ENCODE measurements around the gene ARL13B.
"Not testable (repeated sequence)": the region's sequence is repeated elsewhere in the genome, so short reads cannot be mapped to it uniquely, and the experiment has no call there.

Gene ARL13B

DNA sequence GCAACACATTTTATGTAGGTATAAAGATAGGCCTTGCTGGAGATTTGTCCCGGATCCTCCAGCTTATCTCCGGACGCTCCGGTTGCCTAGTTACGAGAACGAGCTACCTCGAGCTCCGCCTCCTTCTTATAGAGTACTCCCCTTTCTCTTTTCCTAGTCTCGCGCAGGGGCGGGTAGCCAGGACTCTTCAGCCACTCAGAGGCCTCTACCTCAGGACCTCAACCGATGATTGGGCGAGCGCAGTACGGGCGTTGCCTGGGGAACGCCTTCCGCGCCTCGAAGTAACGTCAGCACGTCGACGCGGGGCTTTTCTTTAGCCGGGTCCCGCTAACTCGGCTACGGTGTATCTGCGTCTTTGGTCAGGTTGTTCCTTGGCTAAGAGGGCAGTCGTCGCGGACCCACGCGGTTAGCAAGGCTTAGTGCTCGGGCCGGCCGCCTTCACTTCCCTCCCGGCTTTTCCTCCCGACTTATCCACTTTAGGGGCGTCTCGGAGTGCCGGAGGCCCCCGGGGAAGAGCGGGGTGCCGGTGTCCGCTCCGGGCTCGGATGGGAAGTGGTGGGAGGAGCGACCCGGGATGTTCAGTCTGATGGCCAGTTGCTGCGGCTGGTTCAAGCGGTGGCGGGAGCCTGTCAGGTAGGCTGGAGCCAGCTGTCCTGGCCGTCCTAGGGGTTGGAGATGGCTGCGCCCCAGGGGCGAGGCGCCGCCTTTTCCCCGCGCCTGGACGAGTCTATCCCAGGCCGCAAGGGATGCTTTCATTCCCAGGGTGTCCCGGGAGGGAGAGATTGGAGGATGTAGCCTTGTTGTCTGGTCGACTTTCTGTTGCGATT is at the start of gene ARL13B:
TSS of gene ARL13B (plus strand) at position 306 of the 827 bp plus-strand sequence. CDS start at position 575, 269 bp downstream.
- DNase-seq = peak; percentile 96

GRCh38 chr3:93931597-93932229 is 48.2 kb upstream of the ARL13B start:
- DNase-seq = no peak

- no peak for DNase-seq
These were observed 45.4 kb upstream of the ARL13B start for GRCh38 chr3:93934366-93935046.

DNA sequence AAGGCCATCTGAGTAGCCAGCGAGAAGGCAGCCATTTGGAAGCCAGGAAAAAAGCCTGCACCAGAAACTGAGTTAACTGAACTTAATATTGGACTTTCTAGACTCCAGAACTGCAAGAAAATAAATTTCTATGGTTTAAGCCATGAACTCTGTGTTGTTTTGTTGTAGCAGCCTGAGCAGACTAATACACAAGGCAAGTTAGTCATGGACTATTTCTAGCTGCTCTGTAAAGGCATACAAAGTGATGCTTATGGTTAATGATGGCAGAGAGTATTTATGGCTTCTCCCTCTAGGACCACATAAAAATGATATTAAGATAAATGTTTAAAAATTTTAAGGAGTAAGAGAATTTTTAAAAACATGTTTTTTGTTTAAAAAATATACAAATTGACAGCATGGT is 43.4 kb upstream of the ARL13B start:
- no peak for DNase-seq

DNA sequence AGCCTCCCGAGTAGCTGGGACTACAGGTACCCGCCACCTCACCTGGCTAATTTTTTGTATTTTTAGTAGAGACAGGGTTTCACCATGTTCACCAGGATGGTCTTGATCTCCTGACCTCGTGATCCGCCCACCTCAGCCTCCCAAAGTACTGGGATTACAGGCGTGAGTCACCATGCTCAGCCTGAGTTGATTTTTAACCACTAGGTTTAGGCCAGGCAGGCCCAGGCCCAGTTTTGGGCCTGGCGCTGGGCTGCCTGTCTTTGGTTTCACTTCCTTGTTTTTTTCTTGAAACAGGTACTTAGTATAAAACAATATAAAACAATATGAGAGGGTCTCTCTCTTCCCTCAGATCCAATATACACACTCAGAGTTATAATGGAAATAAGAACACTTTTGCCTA is 42.5 kb upstream of the ARL13B start:
- not testable (repeated sequence) for DNase-seq

DNA sequence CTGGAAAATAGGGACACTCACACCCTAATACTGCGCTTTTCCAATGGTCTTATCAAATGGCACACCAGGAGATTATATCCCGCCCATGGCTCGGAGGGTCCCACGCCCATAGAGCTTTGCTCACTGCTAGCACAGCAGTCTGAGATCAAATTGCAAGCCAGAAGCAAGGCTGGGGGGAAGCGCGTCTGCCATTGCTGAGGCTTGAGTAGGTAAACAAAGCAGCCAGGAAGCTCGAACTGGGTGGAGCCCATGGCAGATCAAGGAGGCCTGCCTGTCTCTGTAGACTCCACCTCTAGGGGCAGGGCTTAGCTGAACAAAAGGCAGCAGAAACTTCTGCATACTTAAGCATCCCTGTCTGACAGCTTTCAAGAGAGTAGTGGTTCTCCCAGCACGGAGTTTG is 30.0 kb upstream of the ARL13B start:
- DNase-seq = not testable (repeated sequence)

DNA sequence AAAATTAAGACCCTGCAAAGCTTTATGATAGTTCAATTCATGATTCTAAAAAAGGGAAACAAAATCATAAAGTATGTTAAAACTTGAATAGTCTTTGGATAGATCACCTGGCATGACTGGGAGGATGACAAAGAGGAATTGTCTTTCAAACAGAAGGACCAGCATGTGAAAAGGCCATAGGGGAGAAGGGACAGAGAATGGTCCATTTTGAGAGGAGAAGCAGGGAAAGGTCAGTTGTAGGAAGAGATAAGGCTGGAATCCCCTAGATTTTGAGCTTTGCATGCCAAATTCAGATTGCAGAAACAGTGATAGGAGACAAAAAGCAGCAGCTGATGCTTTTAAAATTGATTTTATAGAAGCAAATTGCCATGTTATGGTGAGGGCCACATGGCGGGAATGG is 18.9 kb upstream of the ARL13B start:
- no peak for DNase-seq

GRCh38 chr3:93961489-93961888 is 18.5 kb upstream of the ARL13B start:
- DNase-seq = no peak

DNA sequence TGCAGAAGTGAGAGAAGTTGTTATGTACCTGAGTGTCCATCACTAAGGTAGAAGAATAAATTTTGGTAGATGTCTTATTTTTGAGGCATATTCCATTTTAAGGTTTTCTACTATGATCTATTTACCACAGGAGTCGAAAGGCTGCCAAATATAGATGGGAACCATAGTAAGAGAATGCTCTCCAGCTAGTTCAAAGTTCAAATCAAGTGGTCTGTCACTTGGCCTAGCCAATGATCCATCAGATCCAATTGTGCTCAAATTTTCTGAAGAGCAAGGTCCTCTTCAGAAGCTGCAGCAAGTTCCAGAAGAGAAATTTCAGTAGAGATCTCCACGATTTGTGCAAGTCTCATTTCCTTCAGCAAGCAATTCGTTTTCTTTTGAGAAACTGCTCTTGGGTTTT is 17.2 kb upstream of the ARL13B start:
- DNase-seq = no peak

DNA sequence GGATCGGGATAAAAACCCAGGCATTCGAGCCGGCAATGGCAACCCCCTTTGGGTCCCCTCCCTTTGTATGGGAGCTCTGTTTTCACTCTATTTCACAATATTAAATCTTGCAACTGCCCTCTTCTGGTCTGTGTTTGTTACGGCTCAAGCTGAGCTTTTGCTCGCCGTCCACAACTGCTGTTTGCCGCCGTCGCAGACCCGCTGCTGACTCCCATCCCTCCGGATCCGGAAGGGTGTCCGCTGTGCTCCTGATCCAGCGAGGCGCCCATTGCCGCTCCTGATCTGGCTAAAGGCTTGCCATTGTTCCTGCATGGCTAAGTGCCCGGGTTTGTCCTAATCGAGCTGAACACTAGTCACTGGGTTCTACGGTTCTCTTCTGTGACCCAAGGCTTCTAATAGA is 14.8 kb upstream of the ARL13B start:
- not testable (repeated sequence) for DNase-seq

GRCh38 chr3:93969443-93969842 is 10.5 kb upstream of the ARL13B start:
- DNase-seq = no peak

GRCh38 chr3:93969997-93970396 is 10.0 kb upstream of the ARL13B start:
- DNase-seq = no peak

GRCh38 chr3:93973131-93974126 is 6.5 kb upstream of the ARL13B start, which contains the start of gene PROS1:
Gene PROS1, minus strand, starts transcription at chr3:93973896. Its CDS starts 147 bp downstream, at chr3:93973749.
- DNase-seq = peak; percentile 46

DNA sequence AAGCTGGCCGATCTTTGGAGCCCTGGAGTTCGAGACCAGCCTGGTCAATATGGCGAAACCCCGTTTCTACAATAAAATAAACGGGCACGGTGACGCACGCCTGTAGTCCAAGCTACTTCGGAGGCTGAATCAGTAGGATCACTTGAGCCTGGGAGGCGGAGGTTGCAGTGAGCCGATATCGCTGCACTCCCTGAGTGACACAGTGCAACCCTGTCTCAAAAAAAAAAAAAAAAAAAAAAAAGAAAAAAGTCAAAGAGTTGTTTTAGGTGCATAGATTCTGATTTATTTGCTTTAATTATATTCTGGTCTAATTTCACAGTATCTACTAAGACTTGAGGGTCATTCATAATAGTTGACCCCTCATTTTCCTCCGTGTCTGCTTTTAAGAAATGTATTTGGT is 1.7 kb downstream of the ARL13B start:
- DNase-seq = no peak

DNA sequence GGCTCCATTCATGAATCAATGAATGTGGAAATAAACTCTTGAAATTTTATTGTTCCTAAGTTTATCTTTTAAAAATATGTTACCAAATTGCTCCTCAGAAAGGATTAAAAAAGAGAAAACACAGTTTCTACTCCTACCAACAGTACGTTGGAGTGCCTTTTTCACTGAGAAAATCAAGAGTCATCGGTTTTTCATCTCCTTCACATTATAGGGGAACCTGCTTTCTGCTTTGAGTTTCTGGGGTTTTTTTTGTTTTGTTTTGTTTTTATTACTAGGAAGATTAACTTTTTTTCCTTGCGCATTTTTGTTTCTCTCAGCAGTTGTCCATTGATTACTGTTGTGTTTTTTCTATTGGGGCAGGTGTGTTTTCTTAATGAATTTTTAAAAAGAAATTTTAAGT is 3.5 kb downstream of the ARL13B start:
- DNase-seq = no peak

GRCh38 chr3:93984618-93985017 is 4.7 kb downstream of the ARL13B start:
- DNase-seq = no peak

- DNase-seq = no peak
These were observed 8.3 kb downstream of the ARL13B start for GRCh38 chr3:93988283-93988682.

DNA sequence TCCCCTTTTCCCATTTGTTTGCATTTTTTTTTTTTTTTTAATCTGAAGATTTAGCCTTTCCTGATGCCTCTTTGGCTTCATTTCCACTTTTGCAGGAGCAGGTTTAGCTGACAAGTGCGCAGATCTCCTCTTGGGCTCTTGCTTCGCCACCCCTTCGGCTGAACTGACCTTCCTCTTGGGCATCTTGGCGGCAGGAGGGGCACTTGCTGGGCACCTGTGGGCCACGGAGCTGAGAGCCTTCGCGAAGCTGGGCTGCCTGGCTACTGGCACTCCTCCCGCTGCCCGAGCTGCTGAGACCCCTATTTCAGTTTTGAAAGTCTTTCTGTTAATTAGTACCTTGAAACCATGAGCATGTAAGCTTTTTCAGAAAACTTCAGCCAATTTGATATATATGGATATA is 8.8 kb downstream of the ARL13B start:
- DNase-seq = no peak

GRCh38 chr3:93989241-93989640 is 9.3 kb downstream of the ARL13B start:
- no peak for DNase-seq

DNA sequence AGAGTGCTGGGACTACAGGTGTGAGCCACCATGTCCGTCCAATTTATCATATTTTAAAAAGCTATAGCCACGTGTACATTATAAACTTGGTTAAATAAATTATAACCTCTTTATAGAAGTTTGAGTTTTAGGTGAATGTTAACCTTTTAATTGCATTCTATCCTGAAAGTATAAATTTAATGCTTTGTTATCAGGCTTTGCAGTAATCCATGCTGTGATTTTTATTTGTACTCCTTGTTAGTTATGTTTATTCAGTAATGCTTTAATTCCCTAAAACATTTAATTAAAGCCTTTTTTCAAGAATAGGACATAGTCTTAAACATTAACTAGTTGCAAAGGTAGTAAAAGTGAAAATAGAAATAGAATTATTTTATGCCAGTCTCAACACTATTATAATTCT is 11.7 kb downstream of the ARL13B start:
- no peak for DNase-seq

DNA sequence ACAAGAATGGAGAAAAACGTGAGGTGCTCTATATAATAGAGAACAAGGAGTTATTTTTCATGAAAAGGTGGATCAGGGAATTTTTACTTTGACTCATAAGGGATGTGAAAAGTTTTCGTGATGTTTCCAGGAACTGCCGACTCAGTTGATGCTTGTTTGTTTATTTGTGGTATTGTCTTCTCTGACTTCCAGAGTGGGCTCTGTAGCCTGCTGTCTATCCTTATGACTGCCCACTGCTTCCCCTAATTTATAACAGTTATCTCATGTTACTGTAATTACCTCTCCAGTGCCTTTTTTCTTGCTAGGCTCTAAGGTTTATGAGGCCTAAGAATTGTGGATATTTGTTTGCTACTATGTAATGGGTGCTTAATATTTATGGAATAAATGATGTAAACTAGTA is 12.3 kb downstream of the ARL13B start:
- DNase-seq = no peak

DNA sequence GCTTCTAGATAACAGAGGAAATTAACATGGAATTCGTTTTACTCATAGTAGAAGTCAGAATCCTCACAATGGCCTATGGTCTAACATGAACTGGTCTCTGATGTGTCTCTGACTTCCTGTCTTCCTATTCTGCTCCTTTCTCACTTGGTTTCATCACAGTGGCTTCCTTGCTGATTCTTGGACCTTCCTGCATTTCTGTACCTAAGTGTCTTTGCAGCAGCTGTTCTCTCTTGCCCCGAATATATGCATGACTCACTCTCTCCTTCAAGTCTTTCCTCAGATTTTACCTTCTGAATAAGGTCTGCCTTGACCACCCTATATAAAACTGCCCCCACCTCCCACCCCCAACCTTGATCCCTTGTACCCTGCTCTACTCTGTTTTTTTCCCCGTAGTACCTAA is 14.1 kb downstream of the ARL13B start:
- no peak for DNase-seq

DNA sequence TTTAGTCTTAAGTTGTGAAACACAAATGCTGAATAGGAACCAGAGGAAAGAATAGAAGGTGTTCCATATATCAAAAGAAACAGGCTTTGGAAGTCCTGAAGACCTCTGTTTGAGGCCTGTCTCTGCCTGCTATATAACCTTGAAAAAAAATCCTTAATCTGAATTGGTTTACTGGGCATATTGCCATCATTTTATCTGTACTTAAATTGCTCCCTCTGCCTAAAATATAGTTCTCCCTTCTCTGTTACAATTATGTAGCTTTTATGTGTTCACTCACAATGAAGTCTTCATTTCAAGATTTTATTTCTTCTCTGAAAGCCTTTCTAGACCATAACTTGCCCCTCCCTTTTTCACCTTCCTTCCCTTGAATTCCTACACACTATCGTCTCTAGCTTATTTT is 21.2 kb downstream of the ARL13B start:
- no peak for DNase-seq

All from CD4-positive, alpha-beta T cell treated with Interferon gamma for 1 hour (primary cell).